BLaER1 (cell line): ENCODE results near the gene JADE2.
"Not testable (repeated sequence)": the region's sequence is repeated elsewhere in the genome, so short reads cannot be mapped to it uniquely, and the experiment has no call there.

Experiments
- H3K27ac ChIP-seq: shearing (Covaris generic); formaldehyde crosslinking; 2 replicates; pipeline ENCODE4 v1.8.1; 2022
- H3K27me3 ChIP-seq: shearing (Covaris generic); formaldehyde crosslinking; 2 replicates; pipeline ENCODE4 v1.8.1; 2022
- H3K36me3 ChIP-seq: shearing (Covaris generic); formaldehyde crosslinking; 2 replicates; pipeline ENCODE4 v1.8.1; 2022
- H3K4me1 ChIP-seq: shearing (Covaris generic); formaldehyde crosslinking; 2 replicates; pipeline ENCODE4 v1.8.1; 2022
- H3K4me2 ChIP-seq: shearing (Covaris generic); formaldehyde crosslinking; 2 replicates; pipeline ENCODE4 v1.8.1; 2022
- H3K4me3 ChIP-seq: shearing (Covaris generic); formaldehyde crosslinking; 2 replicates; pipeline ENCODE4 v1.8.1; 2022
- H3K9ac ChIP-seq: shearing (Covaris generic); formaldehyde crosslinking; 2 replicates; pipeline ENCODE4 v1.8.1; 2022
- H3K9me3 ChIP-seq: shearing (Covaris generic); formaldehyde crosslinking; 2 replicates; pipeline ENCODE4 v1.8.1; 2022
- H4K20me1 ChIP-seq: shearing (Covaris generic); formaldehyde crosslinking; 2 replicates; pipeline ENCODE4 v1.8.1; 2022
- Cebpa-rat ChIP-seq: shearing (Covaris generic); IDR thresholded peaks from 2 replicates; pipeline ENCODE4 v1.8.1; 2022

JADE2 gene

DNA sequence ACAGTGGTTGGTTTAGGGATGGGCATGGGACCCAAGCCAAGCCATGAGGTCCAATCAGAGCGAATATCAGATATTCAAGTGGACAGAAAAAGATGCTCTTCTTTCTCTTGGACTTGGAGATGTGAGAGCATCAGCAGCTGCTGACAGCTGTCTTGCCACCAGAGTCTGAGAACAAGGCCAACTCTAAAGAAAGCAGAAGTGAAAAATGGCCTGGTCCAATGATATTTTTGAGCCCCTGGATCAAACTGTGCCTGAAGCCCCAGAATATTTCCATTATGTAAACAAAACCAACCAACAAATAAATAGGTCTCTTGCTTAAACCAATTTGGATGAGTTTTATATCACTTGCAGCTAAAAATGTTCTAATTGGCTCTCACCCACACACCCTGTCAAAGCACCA, 30.7 kb upstream of the JADE2 start:
- H3K4me3 ChIP-seq: no peak overlapping the region
- peaks cover 19% of the 10 kb centered on the region for H3K4me1 ChIP-seq
- no peaks in the 10 kb centered on the region for H3K36me3 ChIP-seq
- H3K27me3 ChIP-seq: no peaks in the 10 kb centered on the region
- no peaks in the 10 kb centered on the region for H4K20me1 ChIP-seq
- H3K27ac ChIP-seq: no peak overlapping the region
- H3K9ac ChIP-seq: no peak overlapping the region
- H3K9me3 ChIP-seq: no peaks in the 10 kb centered on the region
- H3K4me2 ChIP-seq: peak overlapping the region; percentile 47; the same call in 1 of the 2 replicates
- TF ChIP-seq Cebpa-rat: no peak

DNA sequence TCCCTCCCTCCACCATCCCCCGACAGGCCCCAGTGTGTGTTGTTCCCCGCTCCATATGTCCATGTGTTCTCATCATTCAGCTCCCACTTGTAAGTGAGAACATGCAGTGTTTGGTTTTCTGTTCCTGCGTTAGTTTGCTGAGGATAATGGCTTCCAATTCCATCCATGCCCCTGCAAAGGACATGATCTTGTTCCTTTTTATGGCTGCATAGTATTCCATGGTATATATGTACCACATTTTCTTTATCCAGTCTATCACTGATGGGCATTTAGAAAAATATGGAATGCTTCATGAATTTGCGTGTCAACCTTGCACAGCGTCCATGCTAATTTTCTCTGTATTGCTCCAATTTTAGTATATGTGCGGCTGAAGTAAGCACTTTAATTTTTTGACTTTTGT, 25.6 kb upstream of the JADE2 start:
- H4K20me1 ChIP-seq, H3K4me2 ChIP-seq, H3K36me3 ChIP-seq, H3K27ac ChIP-seq, H3K27me3 ChIP-seq, H3K4me3 ChIP-seq, H3K9me3 ChIP-seq, H3K9ac ChIP-seq: not testable (repeated sequence)
- H3K4me1 ChIP-seq: peaks cover 51% of the 10 kb centered on the region

DNA sequence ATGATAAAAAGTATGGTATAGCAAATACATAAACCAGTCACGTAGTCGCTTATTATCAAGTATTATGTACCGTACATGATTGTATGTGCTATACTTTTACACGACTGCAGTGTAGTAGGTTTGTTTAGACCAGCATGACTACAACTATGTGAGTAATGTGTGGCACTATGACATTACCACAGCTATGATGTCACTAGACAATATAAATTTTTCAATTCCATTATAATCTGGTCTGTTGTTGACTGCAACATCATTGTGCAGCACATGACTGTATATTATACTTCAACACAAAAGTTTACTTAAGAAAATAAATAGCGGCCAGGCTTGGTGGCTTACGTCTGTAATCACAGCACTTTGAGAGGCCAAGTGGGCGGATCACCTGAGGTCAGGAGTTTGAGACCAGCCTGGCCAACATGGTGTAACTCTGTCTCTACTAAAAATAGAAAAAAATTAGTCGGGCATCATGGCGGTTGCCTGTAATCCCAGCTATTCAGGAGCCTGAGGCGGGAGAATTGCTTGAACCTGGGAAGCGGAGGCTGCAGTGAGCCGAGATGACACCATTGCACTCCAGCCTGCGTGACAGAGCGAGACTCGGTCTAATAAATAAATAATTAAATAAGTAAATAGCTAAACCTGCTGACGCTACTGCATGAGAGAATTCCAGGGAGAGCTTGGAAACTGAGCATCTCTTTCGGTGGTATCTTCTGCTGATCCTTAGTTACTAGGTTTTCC, 24.6 kb upstream of the JADE2 start:
- Histone ChIP-seq H3K4me1 (peaks cover 51% of the 10 kb centered on the region), H3K36me3 (no peaks in the 10 kb centered on the region), H3K27ac (no peak overlapping the region), H3K27me3 (peaks cover 6% of the 10 kb centered on the region; the same call in 1 of the 2 replicates), H3K4me3 (no peak overlapping the region), H4K20me1 (no peaks in the 10 kb centered on the region), H3K9me3 (no peaks in the 10 kb centered on the region), H3K9ac (no peak overlapping the region), H3K4me2 (no peak overlapping the region)
- no peak for TF ChIP-seq Cebpa-rat

DNA sequence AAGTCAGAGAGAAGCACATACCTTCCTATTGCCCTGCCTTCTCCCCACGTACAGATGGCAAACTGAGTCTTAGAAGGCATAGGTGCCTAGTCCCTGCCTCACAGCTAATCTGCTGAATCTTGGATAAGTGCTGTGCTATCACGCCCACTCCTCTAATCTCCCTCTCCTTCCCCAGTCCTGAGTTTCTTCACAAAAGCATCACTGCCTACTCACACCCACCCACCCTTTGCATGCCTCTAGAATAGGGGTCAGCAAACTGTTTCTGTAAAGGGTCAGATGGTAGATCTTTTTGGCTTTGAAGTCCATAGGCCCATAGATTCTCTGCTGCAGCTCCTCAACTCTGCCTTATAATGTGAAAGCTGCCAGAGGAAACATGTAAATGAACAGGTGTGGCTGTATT, 23.2 kb upstream of the JADE2 start:
- Histone ChIP-seq H3K4me2 (peak overlapping the region; percentile 94), H3K4me1 (peaks cover 54% of the 10 kb centered on the region), H3K27ac (no peak overlapping the region)

DNA sequence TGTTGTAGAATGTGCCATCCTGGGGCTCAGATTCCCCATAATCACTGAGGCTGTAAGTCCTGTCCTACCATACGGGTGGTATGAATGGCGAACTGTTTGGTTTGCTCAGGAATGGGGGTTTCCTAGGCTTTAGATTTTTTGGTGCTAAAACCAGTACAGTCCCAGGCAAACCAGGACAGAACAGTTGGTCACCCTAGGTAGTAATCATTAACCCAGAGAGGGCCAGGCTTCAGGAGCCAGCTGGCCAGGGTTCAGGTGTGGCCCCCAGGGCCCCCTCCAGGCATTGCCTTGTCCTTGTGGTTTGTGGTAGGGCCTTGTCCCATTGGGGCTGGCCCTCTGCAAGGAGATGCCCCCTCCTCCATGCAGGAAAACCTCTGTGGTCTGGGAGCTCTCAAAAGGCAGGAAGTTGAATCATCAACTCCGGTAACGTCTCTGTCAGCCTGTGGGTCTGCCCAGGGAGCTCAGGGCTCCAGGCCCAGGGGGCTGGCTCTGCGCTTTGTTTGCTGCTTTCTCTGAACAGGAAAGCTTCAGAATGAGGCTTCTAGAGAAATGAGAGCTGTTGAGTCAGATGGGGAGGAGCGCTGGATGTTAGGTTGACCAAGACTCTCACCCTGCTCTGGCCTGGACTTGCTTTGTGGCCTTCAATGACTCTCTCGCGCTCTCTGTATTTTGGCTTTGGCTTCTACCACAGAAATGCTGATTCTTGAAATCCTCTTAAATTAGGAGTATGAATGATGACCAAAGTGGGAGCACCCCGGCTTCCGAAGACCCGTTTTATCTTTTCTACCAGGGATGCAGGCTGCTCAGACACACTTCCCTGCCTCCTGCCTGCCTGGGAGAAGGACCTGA, 22.2 kb upstream of the JADE2 start:
- no peak; the same call in 1 of the 2 replicates for TF ChIP-seq Cebpa-rat
- H3K27ac ChIP-seq: peak overlapping the region; percentile 78
- H3K4me1 ChIP-seq: peaks cover 54% of the 10 kb centered on the region
- H3K9me3 ChIP-seq: no peaks in the 10 kb centered on the region
- H3K4me2 ChIP-seq: peak overlapping the region; percentile 94
- H3K27me3 ChIP-seq: peaks cover 6% of the 10 kb centered on the region; the same call in 1 of the 2 replicates
- no peaks in the 10 kb centered on the region for H4K20me1 ChIP-seq
- peak overlapping the region; percentile 67 for H3K9ac ChIP-seq
- H3K4me3 ChIP-seq: peak overlapping the region; percentile 52
- no peaks in the 10 kb centered on the region for H3K36me3 ChIP-seq

More for the DNA sequence above, 23.2 kb upstream of the JADE2 start:
- H3K9ac ChIP-seq: no peak overlapping the region
- no peaks in the 10 kb centered on the region for H3K36me3 ChIP-seq
- no peaks in the 10 kb centered on the region for H4K20me1 ChIP-seq
- no peak overlapping the region for H3K4me3 ChIP-seq
- no peaks in the 10 kb centered on the region for H3K9me3 ChIP-seq
- TF ChIP-seq Cebpa-rat: no peak
- peaks cover 6% of the 10 kb centered on the region; the same call in 1 of the 2 replicates for H3K27me3 ChIP-seq

DNA sequence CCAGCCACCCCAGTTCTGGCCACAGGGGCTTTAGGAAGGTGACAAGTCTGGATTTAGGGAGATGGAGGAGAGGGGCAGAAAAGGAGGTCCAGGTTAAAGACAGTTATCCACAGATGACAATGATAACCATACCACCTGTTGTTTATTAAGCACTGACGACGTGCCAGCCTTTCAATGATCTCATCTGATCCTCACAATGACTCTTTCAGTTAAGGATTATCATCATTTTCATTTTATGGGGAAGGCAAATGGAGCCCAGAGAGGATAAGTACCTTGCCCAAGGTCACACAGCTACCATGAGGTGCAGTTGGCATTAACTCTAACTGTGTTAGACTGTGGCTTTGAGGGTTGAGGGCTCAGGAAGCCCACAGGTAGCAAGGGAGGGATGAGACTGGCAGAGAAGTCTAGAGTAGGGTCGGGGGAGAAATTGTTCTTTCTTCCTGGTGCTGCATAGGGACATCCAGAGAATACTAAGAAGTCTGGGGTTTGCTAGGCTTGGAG, 21.5 kb upstream of the JADE2 start:
- H3K36me3 ChIP-seq: no peaks in the 10 kb centered on the region
- TF ChIP-seq Cebpa-rat: no peak
- H3K4me2 ChIP-seq: peak overlapping the region; percentile 94
- H3K27me3 ChIP-seq: peaks cover 6% of the 10 kb centered on the region; the same call in 1 of the 2 replicates
- peak overlapping the region; percentile 67 for H3K9ac ChIP-seq
- H3K4me3 ChIP-seq: peak overlapping the region; percentile 52
- H3K27ac ChIP-seq: peak overlapping the region; percentile 78
- no peaks in the 10 kb centered on the region for H4K20me1 ChIP-seq
- no peaks in the 10 kb centered on the region for H3K9me3 ChIP-seq
- H3K4me1 ChIP-seq: peaks cover 54% of the 10 kb centered on the region

DNA sequence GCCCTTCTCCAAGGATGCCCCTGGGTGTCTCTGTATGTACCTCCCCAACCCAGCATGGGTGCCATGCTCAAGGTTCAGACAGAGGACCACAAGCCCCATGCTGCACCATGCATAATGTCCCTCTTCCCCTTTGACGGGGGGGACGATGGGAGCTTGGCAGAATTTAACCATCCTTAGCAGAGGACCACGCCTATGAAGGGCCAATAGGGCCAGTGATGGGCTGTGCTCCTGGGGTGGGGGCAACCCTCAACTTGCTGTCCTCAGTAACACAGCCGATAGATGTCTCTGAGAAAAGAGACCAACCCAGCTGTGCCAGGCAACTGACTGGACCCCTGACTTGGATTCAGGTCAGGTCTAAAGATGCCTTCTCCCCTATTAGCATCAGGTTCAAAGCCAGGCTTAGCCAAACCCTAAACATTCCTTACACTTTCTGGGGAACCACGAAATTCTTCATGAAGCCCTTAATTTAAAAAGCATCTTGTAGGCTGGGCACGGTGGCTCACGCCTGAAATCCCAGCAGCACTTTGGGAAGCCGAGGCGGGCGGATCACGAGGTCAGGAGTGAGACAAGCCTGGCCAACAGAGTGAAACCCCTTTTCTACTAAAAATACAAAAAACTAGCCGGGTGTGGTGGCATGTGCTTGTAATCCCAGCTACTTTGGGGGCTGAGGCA, 20.7 kb upstream of the JADE2 start:
- H3K4me3 ChIP-seq: no peak overlapping the region
- H3K4me2 ChIP-seq: peak overlapping the region; percentile 94
- H3K9me3 ChIP-seq: no peaks in the 10 kb centered on the region
- peaks cover 54% of the 10 kb centered on the region for H3K4me1 ChIP-seq
- H3K9ac ChIP-seq: 0 out of 2 replicates have a peak overlapping the region, but pooled peaks have one; percentile 67
- no peaks in the 10 kb centered on the region for H4K20me1 ChIP-seq
- H3K27me3 ChIP-seq: peaks cover 6% of the 10 kb centered on the region; the same call in 1 of the 2 replicates
- H3K27ac ChIP-seq: no peak overlapping the region
- no peak for TF ChIP-seq Cebpa-rat
- H3K36me3 ChIP-seq: no peaks in the 10 kb centered on the region

DNA sequence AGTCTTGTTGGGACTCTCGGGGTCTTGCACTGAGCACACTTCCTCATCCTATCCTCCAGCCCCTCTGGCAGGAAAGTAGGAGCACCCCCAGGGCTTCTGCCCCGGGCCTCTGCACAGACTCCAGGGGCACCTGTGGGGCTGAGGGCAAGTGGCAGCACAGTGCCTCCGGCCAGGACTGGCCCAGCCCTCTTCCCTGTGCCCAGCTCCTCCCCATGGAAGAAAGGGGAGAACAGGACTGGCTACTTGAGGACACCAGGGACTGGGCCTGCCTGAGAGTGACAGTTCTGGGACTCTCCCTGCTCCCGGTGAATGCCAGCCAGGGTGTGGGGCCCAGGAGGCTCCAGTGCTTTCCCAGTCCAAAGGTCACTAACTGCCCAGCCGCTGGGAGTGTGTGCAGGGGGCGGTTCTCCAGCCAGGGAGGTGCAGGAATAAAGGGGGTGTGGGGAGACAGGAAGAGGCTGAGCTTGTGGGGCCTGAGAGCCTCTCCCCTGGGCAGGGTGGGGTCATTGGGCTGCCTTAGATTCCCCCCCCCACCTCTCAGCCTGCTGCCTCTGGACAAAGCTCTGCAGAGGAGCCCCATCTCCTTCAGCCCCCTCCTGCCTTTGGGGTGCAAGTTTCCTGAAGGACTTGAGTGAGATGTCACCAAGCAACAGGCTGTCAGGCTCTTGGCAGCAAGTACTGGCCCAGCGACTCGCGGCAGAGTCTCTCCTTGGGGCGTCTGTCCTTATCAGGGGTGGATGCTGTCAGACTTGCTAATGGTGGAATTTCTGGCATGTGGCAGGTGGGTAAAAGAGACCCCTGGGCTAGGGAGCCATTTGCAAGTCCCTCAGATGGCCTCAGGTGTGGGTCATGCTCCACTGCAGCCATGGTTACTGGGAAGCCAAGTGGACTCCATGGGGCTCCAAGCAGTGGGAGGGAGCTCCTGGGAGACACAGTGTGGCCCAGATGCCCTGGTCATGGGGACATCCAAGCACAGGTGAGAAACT, 19.1 kb upstream of the JADE2 start:
- H3K27me3 ChIP-seq: peaks cover 6% of the 10 kb centered on the region; the same call in 1 of the 2 replicates
- no peak overlapping the region for H3K27ac ChIP-seq
- H3K4me3 ChIP-seq: no peak overlapping the region
- TF ChIP-seq Cebpa-rat: no peak
- peak overlapping the region; percentile 94 for H3K4me2 ChIP-seq
- H4K20me1 ChIP-seq: no peaks in the 10 kb centered on the region
- H3K9ac ChIP-seq: no peak overlapping the region
- H3K4me1 ChIP-seq: peaks cover 54% of the 10 kb centered on the region
- H3K9me3 ChIP-seq: no peaks in the 10 kb centered on the region
- H3K36me3 ChIP-seq: no peaks in the 10 kb centered on the region
